WI38 (cell line): Measurements from ENCODE around the gene PAX1.

Experiments used
- H3K4me3 ChIP-seq: 2 replicates; pipeline ENCODE4 v1.5.1; 2011; ENCODE audit warnings: low read depth, mild to moderate bottlenecking, control low read depth, low read length
- TF ChIP-seq, protein P1 (sequence below): IDR thresholded peaks from 2 replicates; pipeline ENCODE4 v1.5.1; 2012; ENCODE audit warnings: low read depth, mild to moderate bottlenecking, control low read depth, low read length

PAX1 gene

DNA sequence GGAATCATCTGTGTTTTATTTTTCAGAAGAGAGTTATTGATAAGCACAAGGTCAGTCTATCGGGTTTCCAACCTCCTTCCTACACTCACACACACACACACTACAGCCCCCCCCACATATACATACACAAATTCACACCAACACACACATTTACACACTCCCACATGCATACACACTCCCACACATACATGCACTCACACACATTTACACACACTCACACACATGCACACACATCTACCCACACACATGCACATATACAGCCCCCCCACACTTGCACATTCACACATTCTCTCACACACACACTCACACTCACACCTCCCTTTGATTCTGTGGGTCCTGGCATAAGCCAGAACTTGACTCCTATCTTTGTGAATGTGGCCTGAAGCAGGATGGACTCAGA lies 34.5 kb upstream of the PAX1 start:
- TF ChIP-seq, protein P1, sequence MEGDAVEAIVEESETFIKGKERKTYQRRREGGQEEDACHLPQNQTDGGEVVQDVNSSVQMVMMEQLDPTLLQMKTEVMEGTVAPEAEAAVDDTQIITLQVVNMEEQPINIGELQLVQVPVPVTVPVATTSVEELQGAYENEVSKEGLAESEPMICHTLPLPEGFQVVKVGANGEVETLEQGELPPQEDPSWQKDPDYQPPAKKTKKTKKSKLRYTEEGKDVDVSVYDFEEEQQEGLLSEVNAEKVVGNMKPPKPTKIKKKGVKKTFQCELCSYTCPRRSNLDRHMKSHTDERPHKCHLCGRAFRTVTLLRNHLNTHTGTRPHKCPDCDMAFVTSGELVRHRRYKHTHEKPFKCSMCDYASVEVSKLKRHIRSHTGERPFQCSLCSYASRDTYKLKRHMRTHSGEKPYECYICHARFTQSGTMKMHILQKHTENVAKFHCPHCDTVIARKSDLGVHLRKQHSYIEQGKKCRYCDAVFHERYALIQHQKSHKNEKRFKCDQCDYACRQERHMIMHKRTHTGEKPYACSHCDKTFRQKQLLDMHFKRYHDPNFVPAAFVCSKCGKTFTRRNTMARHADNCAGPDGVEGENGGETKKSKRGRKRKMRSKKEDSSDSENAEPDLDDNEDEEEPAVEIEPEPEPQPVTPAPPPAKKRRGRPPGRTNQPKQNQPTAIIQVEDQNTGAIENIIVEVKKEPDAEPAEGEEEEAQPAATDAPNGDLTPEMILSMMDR: no peak
- H3K4me3 ChIP-seq: no peak overlapping the region

DNA sequence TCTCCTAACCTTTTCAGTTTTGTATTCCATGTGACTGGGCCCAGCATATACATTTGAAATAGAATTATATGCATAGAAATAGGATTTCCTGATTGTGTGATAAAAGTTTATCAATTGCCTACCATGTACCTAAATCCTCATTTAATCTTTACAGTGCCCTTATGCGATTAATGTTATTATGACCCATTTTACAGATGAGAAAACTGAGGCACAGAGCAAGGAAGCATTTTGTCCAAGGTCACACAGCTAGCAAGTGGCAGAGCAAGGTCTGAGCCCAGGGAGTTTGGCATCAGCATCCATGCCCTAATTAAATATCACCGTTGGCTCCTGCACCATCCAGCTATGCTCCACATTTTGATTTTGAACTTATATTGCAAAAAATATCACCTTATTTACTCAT lies 28.2 kb upstream of the PAX1 start:
- TF ChIP-seq, protein P1: no peak
- no peak overlapping the region for H3K4me3 ChIP-seq

DNA sequence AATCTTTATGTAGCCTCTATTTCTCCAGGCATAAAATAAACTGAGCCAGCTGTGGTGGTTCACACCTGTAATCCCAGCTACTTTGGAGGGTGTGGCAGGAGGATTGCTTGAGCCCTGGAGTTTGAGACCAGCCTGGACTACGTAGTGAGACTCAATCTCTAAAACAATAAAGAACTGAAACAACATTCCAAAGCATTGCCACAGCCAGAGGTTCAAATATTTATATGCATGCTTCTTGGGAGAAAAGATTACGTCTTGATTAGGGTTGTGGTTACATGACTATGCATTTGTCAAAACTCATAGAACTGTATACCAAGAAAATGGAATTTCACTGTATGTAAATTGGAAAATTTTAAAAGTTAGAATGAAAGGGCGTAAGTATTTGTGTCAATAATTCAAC lies 27.7 kb upstream of the PAX1 start:
- H3K4me3 ChIP-seq: no peak overlapping the region
- TF ChIP-seq, protein P1: no peak

DNA sequence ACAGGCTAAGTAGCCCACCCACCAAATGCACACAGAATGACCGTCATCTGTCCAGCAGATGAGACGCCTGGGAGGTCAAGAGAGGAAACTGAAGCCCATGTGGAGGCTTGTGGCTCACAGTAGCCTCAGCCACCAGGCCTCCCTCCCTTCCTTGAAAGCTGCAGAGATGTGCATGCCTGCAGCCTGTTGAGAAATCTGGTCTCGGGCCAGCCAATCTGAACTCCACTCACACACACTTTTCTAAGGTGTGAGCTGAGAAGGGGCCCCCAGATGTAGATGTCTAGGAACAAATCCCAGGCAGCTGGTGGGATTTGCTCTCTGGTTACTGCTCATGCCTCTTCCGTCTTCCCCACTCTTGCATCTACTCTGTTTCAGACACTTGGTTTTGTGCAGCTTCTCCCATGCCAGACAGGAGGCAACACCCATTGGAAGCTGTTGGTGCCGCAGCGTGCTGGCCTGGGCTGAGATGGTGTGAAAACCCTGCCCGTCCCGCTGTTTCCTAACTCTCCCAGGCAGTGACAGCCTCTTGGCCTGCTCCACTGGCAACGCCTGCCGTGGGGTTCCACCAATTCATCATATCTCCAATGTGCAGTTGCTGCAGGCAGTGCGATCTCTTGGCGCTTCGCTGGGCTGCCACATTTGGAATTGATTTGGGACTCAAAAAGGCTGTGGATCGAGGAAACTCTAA lies 24.1 kb upstream of the PAX1 start:
- TF ChIP-seq, protein P1: no peak
- no peak overlapping the region for H3K4me3 ChIP-seq

DNA sequence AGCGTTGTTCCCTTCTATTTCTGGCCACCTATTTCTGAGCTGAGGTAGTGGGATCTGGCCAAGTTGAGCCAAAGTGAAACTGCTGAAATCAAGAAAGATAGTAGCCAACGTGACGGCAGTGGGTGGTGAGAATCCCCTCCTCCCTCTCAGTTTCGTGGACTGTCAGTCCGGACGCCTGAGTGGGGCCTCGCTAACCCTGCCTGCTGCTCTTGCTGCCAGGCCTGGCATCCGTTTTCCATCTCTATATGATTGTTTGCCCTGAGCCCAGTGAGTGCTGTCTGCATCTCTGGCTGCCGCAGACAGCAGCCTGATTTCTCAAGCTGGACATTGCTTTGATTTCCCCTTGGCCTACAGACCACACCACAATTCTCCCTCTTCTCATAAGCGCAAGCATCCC lies 23.5 kb upstream of the PAX1 start:
- TF ChIP-seq, protein P1: no peak
- no peak overlapping the region for H3K4me3 ChIP-seq

DNA sequence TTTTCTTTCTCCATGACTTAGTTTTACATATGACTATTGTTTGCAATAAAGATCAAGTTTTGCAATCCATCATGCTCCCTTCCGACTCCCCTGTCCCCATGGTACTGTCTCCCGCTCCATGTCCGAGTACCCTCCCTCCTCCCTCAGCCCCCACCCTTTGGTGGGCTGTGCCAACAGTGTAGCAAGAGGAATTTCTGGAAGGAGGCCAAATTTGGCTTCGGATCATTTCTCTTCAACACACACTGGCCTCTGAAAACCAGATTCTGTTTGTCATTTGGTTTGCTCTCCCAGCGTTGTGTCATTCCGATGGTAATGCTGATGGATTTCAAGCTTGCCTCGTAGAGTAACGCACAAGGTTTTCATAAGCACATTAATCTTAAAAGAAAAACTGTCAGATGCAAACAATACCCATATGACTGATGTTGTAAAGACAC lies 22.9 kb upstream of the PAX1 start:
- TF ChIP-seq, protein P1: no peak
- no peak overlapping the region for H3K4me3 ChIP-seq

DNA sequence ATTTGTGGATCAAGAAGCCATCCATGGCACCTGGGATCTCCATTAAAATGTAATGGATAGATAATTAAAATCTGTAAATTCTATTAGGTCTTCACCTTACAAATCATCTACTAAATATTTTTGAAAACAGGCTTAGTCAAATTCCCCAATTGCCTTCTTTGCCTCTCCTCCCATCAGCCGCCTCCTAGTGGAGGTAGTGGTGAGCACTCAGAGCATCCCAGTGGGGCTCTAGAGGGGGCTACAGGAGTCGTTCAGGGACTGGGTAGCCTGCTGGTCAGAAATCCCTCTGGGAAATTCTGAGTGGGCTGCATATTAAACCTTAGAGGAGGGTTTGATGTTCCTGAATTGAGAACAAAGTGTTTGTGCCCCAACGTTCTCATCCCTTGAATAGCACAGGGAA lies 20.8 kb upstream of the PAX1 start:
- H3K4me3 ChIP-seq: no peak overlapping the region
- TF ChIP-seq, protein P1: no peak
